Adrenal gland (tissue), 5 donors: ENCODE results near the gene SFXN5.

Source experiments
- CTCF ChIP-seq, 6 experiments: fragments of 450-650 bp in 4 of 6; fragments of 200-600 bp in 2 of 6; sonication (generic) in 1 of 6; IDR thresholded peaks; 1 replicate in 5 of 6; 2 replicates in 1 of 6; pipeline versions ENCODE4 v1.5.1 to v1.8.0; 2016 to 2021; ENCODE audit warnings: antibody characterized with exemption in 6 of 6, mild to moderate bottlenecking in 2 of 6, moderate library complexity in 1 of 6
- POLR2A ChIP-seq, 2 donors: fragments of 450-650 bp; IDR thresholded peaks; one replicate each; pipeline ENCODE4 v1.6.1; 2017; ENCODE audit warnings: antibody characterized with exemption in 2 of 2, mild to moderate bottlenecking in 2 of 2, moderate library complexity in 1 of 2
- donor health status: DM: no; HTN: no; CAD: no.

- TF ChIP-seq CTCF (IDR thresholded peaks at IDR 0.05): no peak
- no peak for TF ChIP-seq POLR2A (IDR thresholded peaks at IDR 0.05)
Observed at GRCh38 chr2:72956936-72957335, 114.6 kb downstream of the SFXN5 start.
